CD4-positive, alpha-beta T cell treated with Interleukin-4 for 1 hour (primary cell): ENCODE measurements around the gene FOXN4.

Experiments used
- DNase-seq, 2 donors: peaks; one replicate each; pipeline ENCODE4 v3.0.0-alpha.2; 2020 to 2022

The FOXN4 gene

DNA sequence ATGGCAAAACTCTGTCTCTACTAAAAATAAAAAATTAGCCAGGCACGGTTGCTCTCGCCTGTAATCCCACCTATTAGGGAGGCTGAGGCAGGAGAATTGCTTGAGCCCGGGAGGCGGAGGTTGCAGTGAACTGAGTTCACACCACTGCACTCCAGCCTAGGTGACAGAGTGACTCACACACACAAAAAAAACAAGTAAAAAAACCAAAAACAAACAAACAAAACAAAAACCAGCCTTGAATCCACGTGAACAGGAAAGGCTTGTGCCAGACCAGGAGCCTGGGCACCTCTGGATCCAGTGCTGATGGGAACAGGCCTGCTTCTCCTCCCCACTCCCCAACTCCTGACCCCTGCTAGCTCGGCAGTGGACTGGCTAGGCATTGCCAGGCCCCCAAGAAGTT lies 3.5 kb downstream of the FOXN4 start:
- DNase-seq: no peak

DNA sequence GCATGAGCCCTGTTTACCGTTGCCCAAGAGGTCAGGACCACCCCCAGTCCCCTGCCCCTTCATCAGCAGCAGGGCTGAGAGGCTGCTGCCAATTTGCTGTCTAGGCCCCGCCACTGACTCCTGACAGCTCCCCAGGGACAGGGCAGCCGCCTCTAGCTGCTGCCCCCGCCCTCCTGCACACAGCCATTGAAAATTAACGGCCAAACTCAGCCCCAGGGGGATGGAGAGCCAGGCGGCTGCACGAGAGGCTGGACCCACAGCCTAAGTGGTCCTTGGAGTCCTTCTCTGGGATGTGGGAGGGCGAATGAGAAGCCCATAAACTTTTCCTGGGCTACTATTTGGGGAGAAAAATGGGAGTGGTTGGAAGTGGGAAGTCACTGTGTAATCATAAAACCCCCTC lies 4.6 kb downstream of the FOXN4 start:
- DNase-seq: no peak

DNA sequence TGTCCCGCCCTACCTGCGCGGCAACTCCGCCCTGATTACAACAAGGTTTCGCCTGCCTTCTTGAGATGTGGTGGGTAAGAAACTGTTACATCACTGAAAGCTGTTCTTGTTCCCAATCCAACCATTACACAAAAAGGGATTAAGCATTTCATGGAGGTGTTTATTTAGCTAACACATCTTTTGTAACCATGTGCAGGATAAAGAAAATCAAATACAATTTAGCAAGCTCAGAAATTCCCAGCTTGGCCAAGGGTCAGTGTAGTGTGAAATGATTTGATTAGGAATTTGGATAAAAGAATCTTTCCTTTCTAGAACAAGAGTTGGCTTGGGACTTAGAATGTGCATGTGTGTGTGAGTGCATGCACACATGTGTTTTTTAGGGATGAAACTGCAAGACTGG lies 6.3 kb downstream of the FOXN4 start:
- DNase-seq: no peak

DNA sequence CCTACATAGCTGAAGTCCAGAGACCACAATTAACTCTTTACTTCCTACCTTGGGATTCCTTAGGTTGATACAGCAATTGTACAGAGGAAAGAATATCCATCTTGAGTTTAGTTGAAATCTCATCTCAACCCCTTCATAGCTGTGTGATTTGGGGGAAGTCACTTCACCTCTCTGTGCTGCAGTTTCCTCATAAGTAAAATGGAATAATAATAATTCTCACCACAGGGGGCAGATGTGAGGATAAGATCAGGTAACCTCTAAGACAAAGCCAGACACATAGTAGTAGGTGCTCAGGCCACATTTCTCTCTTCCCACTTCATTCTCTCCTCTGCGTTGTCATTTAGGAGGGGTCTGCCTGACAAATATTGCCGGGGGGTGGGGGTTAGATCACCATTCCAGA lies 6.7 kb downstream of the FOXN4 start:
- DNase-seq: no peak

DNA sequence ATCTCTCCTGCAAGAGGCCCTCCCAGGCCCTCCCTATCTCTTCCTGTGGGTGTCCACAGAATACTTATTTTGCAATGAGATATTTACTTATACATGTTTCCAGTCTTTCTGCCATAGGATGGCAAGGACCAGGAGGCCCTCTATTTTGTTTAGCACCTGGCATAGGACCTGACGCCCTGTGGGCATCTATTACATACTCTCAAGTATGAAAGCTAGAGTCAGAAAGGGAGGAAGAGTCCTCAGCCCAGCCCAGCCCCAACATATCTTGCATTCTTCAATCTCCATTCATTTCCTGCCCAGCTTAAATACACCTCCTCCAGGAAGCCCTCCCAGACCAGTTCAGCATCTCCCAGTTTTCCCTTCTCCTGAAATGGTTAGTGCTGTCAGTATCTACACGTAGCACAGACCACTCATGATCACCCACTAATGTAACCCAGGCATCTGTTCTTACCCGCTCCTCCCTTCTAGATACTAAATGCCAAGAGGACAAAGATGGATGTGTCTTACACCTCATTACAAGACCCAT lies 7.4 kb downstream of the FOXN4 start:
- no peak for DNase-seq

DNA sequence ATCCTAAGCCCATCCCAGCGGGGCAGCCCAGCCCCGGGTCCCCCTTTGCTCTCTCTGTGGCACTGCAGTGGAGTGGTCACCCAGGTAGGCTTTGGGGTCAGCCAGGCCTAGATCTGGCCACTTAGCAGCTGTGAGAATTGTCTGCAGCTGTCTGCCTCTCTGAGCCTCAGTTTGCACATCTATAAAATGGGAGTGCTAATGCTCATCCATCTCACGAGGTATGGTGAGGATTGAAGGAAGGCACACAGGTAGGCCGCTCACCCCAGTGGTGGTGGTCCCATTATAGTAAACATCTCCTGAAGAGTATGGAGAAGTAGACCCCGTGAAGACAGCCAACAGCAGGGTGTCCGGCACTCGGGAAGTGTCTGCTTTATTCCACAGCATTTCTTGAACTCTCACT lies 9.2 kb downstream of the FOXN4 start:
- DNase-seq: no peak

DNA sequence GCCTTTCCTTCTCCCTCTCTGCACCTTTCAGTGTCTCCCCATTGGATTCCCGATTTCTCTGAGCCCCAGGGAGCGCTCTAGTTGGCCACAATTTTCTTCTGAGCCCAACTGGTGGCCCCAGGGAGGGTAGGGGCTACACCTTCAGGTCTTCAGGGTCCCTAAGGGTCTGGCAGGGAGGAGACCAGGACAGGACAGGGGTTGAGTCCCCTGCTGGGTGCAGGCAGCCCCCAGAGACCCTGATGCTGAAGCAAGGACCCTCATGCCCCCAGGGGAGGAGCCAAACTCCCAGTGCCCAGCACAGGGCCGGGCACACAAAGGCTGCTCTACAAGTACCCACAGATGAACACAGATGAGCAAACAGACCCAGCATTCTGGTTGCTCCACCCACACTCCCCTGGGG lies 12.7 kb downstream of the FOXN4 start:
- no peak for DNase-seq

DNA sequence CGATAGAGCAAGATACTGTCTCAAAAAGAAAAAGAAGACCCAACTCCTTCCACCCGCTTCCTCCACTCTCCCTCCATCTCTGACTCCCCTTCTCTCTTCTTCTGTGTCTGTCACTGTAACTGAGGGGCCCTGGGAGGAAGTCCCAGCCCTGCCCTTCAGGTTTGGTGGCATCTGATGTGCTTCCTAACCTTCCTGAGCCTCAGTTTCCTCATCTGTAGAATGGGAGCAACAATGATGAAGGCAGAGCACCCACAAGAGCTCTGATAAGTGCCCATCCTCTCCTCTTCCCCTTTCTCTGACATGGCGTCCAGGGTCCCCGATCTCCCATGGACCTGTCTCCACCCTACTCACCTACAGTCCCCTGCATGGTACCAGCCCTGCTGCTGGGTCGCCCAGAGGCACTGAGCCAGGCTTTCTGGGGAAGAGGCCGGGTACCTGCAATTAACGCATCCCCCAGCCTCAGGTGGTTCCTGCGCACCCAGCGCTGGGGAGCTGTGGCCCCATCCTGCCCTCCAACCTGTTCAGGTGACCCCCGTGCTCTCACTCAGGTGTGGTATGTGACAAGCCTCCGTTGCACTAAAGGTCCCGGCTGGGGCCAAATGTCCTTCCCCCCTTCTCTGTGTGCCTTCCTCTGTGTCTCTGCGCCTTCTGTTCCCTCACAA lies 13.2 kb downstream of the FOXN4 start:
- DNase-seq: no peak

DNA sequence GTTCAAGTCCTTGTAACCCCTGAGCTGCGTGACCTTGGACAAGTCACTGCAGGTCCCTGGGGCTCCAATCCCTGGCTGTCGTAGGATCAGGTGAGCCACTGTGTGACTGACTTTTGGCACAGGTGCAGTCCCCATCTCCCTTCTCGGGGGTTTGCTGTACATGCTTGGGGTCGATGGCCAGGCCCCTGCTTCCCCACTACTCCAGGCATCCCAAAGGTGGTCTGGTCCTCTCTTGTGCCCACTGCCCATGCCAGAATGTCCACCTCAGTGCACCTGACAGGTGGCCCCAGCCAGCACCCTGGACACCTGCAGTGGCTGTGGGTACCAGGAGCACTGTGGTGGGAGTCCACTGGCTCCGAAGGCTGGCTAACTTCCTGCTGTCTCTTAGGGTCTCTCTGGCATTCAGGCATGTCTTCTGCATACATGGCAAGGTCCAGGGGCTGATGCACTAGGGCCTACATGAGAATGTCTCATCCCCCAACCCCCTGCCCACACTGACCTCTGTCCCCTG lies 14.7 kb downstream of the FOXN4 start:
- DNase-seq: no peak

DNA sequence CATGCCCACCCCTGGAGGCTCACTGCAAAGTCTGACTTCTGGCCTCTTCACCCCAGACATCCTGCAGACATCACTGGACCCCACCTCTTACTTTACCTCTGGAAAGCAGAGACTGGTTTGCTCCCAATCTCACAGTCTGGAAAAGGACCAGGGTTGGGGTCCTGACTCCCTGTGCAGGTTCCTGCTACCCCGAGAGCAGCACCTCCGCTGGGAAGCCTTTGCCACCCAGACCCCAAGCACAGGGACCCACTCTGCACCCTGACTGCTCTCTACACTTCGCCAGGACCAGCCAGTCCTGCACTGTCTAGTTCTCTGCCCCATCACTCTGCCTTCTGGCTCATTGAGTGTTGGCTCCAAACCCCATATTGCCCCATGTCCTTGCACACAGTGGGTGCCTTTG lies 16.0 kb downstream of the FOXN4 start:
- DNase-seq: no peak

DNA sequence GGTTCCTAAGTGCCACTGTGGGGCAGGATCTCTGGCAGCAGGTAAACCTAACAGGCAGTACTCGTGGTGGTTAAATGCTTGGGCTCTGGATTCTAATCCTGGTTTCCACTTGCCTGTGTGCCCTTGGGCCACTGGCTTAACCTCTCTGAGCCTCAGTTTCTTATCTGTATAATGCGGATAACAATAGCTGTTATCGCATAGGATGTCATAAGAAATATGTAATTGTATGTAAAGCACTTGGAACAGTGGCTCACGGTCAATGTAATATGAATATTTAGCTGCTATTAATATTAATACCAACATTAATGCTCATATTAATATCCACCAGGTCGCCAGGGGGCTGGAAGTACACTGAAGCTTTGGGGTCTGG lies 16.8 kb downstream of the FOXN4 start:
- DNase-seq: no peak

DNA sequence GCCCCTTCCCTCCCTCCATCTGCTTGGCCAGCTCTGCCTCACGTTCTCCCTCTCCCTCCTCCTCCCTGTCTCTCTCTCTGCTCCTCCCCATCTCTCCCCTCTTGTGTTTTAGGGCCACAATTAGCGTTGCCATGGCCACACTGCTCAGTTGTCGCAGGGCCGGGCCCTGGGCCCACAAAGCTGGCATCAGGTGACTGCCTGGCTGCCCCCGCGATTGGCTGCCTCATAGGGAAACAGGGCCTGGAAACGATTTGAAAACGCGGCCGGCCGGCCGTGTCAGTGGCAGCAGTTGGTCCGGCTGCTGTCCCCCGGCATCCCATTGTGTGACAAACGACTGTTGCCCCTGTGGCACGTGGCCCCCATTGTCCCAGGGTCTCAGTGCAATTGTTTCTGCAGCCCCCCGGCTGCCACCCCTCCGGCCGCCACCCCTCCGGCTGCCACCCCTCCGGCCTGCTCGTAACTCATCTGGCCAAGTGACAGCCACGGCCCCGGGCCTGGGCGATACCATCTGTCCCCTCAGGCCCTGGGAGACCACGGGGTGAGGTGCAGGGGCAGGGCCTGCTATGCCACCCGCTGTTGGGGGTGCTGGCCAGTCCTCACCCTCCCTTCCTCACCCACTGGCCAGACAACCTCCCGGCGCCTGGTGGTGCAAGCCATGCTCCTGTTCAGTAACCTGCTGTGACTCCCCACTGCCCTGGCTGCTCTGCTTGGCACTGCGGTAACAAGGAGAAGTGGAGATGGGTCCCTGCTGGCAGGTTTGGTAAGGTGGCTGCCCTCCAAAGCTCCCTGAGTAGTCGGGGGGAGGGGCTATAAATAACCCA lies 17.4 kb downstream of the FOXN4 start:
- no peak for DNase-seq

DNA sequence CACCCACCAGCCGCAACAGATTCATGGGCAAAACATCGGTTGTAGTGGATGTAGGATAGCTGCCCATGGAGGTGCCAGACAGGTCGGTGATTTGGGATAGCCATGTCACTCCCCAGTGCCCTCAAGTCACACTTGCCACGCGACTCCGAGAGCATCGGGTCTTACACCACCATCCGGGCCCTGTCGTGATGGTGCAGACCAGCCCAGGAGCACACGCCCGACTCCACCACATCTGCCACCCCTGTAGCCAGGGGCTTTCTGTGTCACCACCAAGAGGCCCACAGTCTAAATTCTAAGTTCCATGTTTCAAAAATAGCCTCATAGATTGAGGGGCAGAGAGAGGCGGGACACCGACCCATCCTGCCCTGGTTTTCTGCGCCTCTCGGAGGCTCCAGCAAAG lies 18.0 kb downstream of the FOXN4 start:
- DNase-seq: no peak

DNA sequence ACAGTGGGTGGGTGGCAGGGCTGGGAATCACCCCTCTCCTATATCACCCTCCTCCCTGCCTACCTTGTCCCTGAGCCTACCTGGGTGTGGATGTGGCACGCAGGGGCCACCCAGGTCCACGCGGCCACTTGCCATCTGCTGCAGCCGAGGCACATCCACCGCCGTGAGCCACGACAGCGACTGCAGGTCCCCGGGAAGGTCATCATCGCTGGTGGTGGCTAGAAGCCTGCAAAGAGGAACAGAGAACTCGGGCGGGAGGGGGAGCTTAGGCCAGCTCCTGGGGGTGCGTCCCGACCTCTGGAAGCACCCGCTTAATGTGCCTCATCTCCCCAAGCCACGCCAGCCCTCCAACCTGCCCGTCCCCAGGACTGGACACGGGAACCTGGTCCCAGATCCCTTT lies 19.0 kb downstream of the FOXN4 start:
- DNase-seq: no peak

DNA sequence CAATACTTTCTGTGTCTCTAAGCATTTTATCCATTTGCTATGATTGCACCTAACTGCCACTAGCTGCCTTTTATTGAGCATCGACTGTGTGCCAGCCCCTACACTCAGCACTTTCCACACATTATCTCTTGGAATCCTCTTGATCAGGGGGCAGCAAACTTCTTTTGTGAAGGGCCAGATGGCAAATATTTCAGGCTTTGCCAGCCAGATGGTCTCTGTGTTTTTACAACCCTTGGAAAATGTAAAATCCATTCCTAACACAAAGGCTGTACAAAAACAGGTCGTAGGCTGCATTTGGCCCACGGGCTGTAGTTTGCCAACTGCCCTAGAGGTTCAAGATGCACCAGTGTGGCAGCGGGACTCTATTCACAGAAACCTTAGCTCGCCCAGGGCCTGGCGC lies 19.5 kb downstream of the FOXN4 start:
- no peak for DNase-seq

DNA sequence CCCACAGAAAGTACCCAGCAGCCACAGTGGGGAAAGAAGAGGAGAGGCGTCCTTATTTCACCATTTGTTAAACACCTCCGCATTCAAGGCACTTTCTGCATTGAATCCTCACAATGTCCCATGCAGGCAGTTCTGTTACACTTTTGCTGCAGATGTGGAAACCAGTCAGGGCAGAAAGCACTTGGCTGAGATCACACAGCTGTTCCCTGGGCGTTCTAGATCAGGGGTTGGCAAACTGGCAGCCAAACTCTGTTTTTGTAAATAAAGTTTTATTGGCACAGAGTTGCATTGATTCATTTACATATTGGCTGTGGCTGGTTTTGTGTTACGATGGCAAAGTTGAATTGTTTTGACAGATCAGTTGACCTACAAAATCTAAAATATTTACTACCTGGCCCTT lies 20.1 kb downstream of the FOXN4 start:
- DNase-seq: no peak

DNA sequence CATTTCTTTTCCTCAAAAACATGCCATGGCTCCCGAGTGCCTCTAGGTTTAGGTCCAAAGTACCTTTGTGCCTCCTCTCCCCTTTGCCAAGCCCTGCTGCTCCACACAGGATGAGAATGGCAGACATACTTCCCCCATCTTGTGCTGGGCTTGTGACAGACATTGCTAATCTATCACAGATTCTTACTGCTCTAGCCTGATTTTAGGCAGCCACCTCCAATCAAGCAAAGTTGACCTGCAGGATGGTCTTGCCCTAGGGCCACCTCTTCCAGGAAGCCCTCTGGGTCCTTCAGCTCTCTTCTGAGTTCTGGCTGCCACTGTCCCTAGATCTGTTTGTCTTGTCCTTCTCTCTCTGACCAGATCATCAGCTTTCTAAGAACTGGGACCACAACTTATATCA lies 20.5 kb downstream of the FOXN4 start:
- no peak for DNase-seq

DNA sequence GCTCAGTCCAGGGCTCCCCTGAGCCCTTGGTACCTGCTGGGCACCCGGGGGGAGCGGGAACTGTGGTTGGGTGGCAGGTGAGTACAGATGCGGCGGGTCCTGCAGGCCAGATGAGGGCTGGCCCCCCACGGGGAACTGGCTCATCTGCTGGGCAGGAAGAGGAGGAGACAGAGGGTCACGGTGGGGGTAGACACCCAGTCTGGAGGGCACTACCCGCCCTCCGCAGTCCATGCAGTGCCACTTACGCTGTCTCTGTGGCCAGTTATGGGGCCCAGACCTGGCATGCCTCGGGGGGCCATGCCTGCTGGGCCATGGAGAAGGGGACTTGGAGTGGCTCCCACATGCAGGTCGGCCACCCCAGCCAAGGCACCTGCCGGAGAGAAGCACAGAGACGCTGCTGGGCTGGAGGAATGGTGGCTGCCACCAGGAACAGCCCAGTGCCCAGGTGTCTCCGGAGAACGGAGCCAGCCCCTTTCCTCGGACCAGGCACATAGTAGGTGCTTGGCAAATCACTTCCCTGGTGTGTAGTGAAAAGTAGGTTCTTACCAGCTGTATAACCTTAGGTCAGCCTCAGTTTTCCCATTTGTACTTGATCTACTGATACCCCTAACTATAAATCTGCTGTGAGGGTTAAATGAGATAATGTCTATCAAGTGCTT lies 21.1 kb downstream of the FOXN4 start:
- no peak for DNase-seq

DNA sequence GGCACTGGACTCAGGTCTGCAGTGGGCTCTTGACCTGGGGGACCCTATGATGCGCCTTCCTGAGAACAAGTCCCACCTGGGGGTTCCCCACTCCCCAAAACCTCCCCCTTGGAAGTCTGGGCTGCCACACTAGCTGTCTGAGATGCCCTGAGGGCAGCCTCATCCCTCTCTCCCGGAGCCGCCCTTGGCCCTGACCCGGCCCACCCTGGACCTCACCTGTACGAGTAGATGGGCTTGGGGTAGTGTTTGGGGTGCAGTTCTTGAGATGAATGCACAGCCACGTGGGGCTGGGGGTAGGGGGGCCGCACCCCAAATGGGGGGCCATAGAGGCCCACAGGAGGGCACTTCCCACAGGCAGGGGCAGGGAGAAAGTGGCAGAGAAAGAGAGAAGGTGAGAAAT lies 21.9 kb downstream of the FOXN4 start:
- no peak for DNase-seq

DNA sequence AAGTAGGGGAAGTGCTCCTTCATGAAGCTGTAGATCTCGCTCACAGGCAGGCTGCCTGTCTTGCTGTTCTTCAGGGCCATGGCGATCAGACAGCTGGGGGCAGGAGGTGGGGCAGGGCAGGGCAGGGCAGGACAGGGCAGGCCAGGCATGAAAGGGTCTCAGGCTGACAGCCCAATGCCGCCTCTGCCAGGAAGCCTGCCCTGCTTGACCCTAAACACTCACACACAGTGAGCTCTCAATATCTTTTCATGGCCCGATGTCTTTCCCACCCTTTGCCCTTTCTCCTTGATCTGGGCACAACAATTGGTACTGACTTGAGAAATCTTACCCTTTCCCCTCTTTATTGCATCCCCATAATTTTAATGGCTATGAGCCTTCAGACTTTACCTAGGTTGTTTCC lies 22.4 kb downstream of the FOXN4 start:
- DNase-seq: no peak

DNA sequence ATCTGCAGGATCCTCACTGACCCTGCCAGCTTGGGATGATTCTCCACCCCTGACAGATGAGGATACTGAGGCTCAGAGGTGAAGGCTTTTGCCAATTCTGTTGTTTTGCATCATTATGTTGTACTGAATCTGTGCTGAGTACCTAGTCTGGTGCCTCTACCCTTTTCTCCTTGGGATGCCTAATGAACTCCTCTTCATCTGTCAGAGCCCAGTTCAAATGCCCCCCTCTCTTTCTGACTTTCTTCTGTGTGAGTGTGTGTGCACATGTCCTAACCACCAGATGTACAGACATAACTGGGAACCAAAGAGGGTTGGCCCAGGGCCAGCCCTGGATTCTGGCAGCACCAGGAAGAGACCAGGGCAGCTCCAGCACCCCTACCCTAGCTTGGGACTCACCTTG lies 22.8 kb downstream of the FOXN4 start:
- DNase-seq: no peak

DNA sequence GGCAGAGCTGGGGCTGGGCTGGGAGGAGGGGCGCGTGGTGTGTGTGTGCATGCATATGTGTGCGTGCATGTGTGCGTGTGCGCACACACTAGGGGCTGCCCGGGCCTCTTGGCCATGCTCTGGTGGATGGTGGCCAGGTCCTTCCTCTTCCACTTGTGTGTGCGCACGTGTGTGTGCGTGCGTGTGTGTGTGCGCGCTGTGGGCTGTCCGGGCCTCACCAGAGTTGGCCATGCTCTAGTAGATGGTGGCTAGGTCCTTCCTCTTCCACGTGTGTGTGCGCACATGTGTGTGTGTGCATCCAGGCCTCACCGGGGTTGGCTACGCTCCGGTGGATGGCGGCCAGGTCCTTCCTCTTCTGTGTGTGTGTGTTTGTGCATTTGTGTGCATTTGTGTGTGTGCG lies 24.7 kb downstream of the FOXN4 start:
- DNase-seq: no peak

DNA sequence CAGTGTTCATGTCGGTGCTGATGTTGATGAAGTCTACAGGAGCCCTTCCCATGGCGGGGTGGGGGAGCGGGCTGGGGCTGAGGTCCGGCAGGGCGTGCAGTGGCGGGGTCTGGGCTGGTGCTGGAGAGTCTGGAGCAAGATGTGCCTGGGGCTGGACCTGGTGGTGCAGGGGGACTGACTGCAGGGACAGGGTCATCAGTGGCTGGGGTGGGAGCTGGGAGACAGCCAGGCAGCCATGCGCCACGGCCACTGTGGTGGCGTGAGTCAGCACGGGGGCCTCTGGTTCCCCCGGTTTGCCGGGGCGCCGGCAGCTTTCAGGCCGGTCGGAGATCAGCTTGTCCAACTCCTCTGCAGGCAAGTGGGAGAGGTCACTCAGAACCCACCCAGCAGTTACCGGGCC lies 27.6 kb downstream of the FOXN4 start:
- DNase-seq: no peak

DNA sequence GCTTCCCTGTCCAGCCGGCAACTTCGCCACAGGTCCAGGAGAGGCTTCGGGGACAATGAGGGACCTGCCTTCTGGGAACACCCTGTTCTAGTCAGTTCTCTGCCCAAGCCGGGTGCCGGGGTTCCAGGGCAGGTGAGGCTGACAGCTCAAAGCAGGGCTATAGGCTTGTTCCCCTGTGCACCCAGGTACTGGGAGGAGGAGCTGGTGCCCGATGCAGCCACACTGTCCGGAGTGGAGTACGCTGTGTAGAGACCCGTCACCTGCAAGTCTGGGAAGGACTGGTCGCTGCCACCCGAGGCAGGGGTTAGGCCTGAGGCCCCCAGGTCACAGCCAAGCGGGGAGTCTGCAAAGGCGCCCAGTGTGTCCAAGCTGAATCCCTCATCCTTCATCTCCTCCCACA lies 29.6 kb downstream of the FOXN4 start:
- DNase-seq: no peak
